ENCODE data around the gene ZAP70. TPM values are rescaled to one million over a fixed set of nuclear protein-coding genes. Genes with fewer than 3 reads are reported as not detected.

ZAP70 gene
- total and polyA plus RNA-seq, 4 donors, result 5.1 to 8.3 (median 5.5) TPM

- no peak for DNase-seq
- no peak overlapping the region for H3K9ac ChIP-seq (ENCODE audit: insufficient read depth in 1 of 2, low read length in 2 of 2)
These were observed 16.9 kb downstream of the ZAP70 start for GRCh38 chr2:97730245-97730644.

DNA sequence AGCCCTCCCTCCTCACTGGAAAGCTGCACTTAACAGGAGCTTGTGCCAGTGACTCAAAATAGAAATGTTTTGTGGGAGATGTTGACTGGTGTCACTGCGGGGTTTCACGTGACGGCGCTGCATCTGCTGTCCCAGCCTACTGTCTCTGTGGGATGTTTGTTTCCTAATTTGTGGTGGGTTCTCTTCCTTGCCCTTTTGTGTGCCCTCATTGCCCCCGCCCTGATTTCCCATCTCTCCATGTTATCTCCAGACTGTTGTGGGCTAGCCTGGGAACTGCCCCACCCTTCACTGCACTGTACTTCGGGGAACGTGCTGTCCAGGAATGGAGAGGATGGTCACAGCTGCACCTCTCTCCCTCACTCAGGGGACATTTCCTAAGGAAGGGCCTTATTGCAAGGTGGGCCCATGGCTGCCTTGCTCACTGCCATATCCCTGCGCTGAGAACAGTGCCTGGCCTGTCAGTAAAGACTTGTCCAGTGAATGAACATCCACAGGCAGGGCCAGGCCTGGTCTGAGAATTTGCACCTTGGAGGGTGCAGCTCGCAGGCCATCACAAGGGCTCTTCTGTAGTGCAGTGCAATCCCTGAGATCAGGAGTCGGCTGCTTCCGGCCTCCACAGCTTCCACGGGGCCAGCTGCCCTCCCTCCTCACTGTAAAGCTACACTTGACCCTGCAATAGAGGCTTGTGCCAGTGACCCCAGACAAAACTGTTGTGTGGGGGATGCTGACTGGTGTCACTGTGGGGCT lies 18.1 kb downstream of the ZAP70 start:
- DNase-seq, result no peak
- 83 to 89% methylated on average over 12 of the region's 12 CpGs for WGBS, 2 donors

More at GRCh38 chr2:97730245-97730644, 16.9 kb downstream of the ZAP70 start:
- 100% methylated on average over 1 of the region's 1 CpG for WGBS, 2 donors
- Histone ChIP-seq H3K4me3 (no peak overlapping the region), H3K27me3 (ENCODE audit: control insufficient read depth in 3 of 3, insufficient read depth in 3 of 3, low read length in 2 of 3) (no peaks in the 10 kb centered on the region), H3K4me1 (ENCODE audit: control insufficient read depth in 5 of 5, insufficient read depth in 5 of 5, low read length in 5 of 5) (no peaks in the 10 kb centered on the region), H3K36me3 (ENCODE audit: control insufficient read depth in 4 of 4, insufficient read depth in 4 of 4, low read length in 4 of 4) (no peaks in the 10 kb centered on the region), H3K9me3 (ENCODE audit: control insufficient read depth in 4 of 4, insufficient read depth in 3 of 4, low read length in 3 of 4) (peaks cover 0 to 12% (median 2%) of the 10 kb centered on the region in 4 donors), H3K27ac (ENCODE audit: low read depth in 1 of 2, low read length in 1 of 2) (no peak overlapping the region)
- ATAC-seq (ENCODE audit: insufficient read depth, low FRiP score), result no peak
- no peak for TF ChIP-seq CTCF (IDR thresholded peaks at IDR 0.05; ENCODE audit: control extremely low read depth, extremely low read depth)

DNA sequence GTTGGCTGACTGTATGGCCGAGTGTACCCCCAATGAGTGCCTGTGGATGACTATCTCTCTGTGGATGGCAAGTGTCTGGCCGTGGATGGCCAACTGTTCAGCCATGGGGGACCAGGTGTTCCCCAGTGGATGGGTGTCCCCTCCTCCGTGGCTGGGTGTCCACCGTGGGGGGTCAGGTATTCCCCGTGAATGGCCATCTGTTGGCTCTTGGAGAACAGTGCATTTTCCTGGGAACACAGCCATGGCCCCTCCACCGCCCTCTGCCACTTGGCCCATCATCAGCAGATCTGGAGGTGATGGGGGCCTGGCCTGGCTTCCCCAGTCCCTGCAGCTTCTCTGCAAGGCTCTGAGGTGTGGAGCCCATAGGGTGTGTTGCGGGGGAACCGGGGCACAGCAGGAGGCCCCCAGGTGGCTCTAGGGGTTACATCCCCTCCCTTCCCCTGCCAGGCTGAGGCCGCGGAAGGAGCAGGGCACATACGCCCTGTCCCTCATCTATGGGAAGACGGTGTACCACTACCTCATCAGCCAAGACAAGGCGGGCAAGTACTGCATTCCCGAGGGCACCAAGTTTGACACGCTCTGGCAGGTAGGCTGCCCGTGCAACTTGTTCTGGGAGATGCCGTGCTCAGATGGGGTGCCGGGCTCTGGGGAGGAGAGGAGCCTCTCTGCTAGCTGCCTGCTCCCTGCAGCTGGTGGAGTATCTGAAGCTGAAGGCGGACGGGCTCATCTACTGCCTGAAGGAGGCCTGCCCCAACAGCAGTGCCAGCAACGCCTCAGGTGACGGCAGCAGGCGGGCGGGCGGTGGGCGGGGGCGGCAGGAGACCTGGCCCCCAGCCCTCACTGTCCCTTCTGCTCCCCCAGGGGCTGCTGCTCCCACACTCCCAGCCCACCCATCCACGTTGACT lies 19.3 kb downstream of the ZAP70 start:
- Histone ChIP-seq H3K4me1 (ENCODE audit: control insufficient read depth in 5 of 5, insufficient read depth in 5 of 5, low read length in 5 of 5) (no peaks in the 10 kb centered on the region), H3K36me3 (ENCODE audit: control insufficient read depth in 4 of 4, insufficient read depth in 4 of 4, low read length in 4 of 4) (no peaks in the 10 kb centered on the region), H3K27me3 (ENCODE audit: control insufficient read depth in 3 of 3, insufficient read depth in 3 of 3, low read length in 2 of 3) (no peaks in the 10 kb centered on the region), H3K27ac (ENCODE audit: low read depth in 1 of 2, low read length in 1 of 2) (no peak overlapping the region), H3K9me3 (ENCODE audit: control insufficient read depth in 4 of 4, insufficient read depth in 3 of 4, low read length in 3 of 4) (peaks cover 0 to 5% (median 2%) of the 10 kb centered on the region in 4 donors), H3K9ac (ENCODE audit: insufficient read depth in 1 of 2, low read length in 2 of 2) (no peak overlapping the region), H3K4me3 (no peak overlapping the region)
- ATAC-seq (ENCODE audit: insufficient read depth, low FRiP score), result no peak
- WGBS, 2 donors, result 95 to 96% methylated on average over 21 to 28 of the region's 28 CpGs
- TF ChIP-seq CTCF (IDR thresholded peaks at IDR 0.05; ENCODE audit: control extremely low read depth, extremely low read depth), result no peak
- DNase-seq, result no peak

More for the DNA sequence above, 18.1 kb downstream of the ZAP70 start:
- Histone ChIP-seq H3K9ac (ENCODE audit: insufficient read depth in 1 of 2, low read length in 2 of 2) (no peak overlapping the region), H3K36me3 (ENCODE audit: control insufficient read depth in 4 of 4, insufficient read depth in 4 of 4, low read length in 4 of 4) (no peaks in the 10 kb centered on the region), H3K4me3 (no peak overlapping the region), H3K9me3 (ENCODE audit: control insufficient read depth in 4 of 4, insufficient read depth in 3 of 4, low read length in 3 of 4) (peaks cover 0 to 12% (median 2%) of the 10 kb centered on the region in 4 donors), H3K27me3 (ENCODE audit: control insufficient read depth in 3 of 3, insufficient read depth in 3 of 3, low read length in 2 of 3) (no peaks in the 10 kb centered on the region), H3K4me1 (ENCODE audit: control insufficient read depth in 5 of 5, insufficient read depth in 5 of 5, low read length in 5 of 5) (no peaks in the 10 kb centered on the region), H3K27ac (ENCODE audit: low read depth in 1 of 2, low read length in 1 of 2) (no peak overlapping the region)
- no peak for ATAC-seq (ENCODE audit: insufficient read depth, low FRiP score)
- no peak for TF ChIP-seq CTCF (IDR thresholded peaks at IDR 0.05; ENCODE audit: control extremely low read depth, extremely low read depth)
